ENCODE measurements around the gene CINP.

- TF ChIP-seq CTCF (conservative IDR thresholded peaks at IDR 0.05; ENCODE audit: low read length) (no peak), EZH2phosphoT487 (IDR thresholded peaks at IDR 0.05; ENCODE audit: borderline replicate concordance) (no peak)
Measured at GRCh38 chr14:102403028-102403427, 40.3 kb upstream of the CINP start.

Measured in Loucy (cell line).